Measurements from ENCODE around the gene SPEM3. TPM values are rescaled to one million over a fixed set of nuclear protein-coding genes. Genes with fewer than 3 reads are reported as not detected.
A peak's percentile ranks its signal among the peaks of the same experiment; 100 is the strongest.
"Not testable (repeated sequence)": the region's sequence is repeated elsewhere in the genome, so short reads cannot be mapped to it uniquely, and the experiment has no call there.

SPEM3 gene
- total RNA-seq, 1 donor = not detected

- no peaks in the 10 kb centered on the region for H3K9me3 ChIP-seq (ENCODE audit: low read depth, low read length)
- H3K4me3 ChIP-seq (ENCODE audit: insufficient read depth, low read length) = peak overlapping the region; percentile 82
- H3K4me2 ChIP-seq (ENCODE audit: insufficient read depth, low read length) = peak overlapping the region; percentile 95
- H3K79me2 ChIP-seq (ENCODE audit: insufficient read depth, low read length) = peaks cover 69% of the 10 kb centered on the region
- peaks cover 43% of the 10 kb centered on the region for H4K20me1 ChIP-seq (ENCODE audit: insufficient read depth, low read length)
- TF ChIP-seq, protein P1, sequence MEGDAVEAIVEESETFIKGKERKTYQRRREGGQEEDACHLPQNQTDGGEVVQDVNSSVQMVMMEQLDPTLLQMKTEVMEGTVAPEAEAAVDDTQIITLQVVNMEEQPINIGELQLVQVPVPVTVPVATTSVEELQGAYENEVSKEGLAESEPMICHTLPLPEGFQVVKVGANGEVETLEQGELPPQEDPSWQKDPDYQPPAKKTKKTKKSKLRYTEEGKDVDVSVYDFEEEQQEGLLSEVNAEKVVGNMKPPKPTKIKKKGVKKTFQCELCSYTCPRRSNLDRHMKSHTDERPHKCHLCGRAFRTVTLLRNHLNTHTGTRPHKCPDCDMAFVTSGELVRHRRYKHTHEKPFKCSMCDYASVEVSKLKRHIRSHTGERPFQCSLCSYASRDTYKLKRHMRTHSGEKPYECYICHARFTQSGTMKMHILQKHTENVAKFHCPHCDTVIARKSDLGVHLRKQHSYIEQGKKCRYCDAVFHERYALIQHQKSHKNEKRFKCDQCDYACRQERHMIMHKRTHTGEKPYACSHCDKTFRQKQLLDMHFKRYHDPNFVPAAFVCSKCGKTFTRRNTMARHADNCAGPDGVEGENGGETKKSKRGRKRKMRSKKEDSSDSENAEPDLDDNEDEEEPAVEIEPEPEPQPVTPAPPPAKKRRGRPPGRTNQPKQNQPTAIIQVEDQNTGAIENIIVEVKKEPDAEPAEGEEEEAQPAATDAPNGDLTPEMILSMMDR (IDR thresholded peaks at IDR 0.05; ENCODE audit: extremely low read depth, low read depth, low read length) = no peak
- no peak overlapping the region for H2AFZ ChIP-seq (ENCODE audit: low read length)
- DNase-seq (ENCODE audit: insufficient read length, low spot score, missing footprints) = peak; percentile 94
- peaks cover 5% of the 10 kb centered on the region for H3K36me3 ChIP-seq (ENCODE audit: insufficient read depth, low read length)
- peak overlapping the region; percentile 93 for H3K27ac ChIP-seq (ENCODE audit: low read depth, low read length)
- H3K27me3 ChIP-seq (ENCODE audit: insufficient read depth, low read length) = no peaks in the 10 kb centered on the region
- peaks cover 42% of the 10 kb centered on the region for H3K4me1 ChIP-seq (ENCODE audit: insufficient read depth, low read length)
Observed at GRCh38 chr17:7478276-7479212, 49.9 kb downstream of the SPEM3 start.

GRCh38 chr17:7479213-7480088, 50.8 kb downstream of the SPEM3 start, which contains the start of gene ZBTB4:
Gene ZBTB4 (minus strand): TSS chr17:7479631. CDS start chr17:7466801, 12,830 bp downstream.
- TF ChIP-seq, protein P1 (IDR thresholded peaks at IDR 0.05; ENCODE audit: extremely low read depth, low read depth, low read length) = no peak
- Histone ChIP-seq H3K9me3 (ENCODE audit: low read depth, low read length) (no peaks in the 10 kb centered on the region), H3K4me2 (ENCODE audit: insufficient read depth, low read length) (peak within 1 kb of the TSS; percentile 96), H3K27me3 (ENCODE audit: insufficient read depth, low read length) (no peaks in the 10 kb centered on the region), H4K20me1 (ENCODE audit: insufficient read depth, low read length) (peaks cover 34% of the 10 kb centered on the region), H2AFZ (ENCODE audit: low read length) (peak within 1 kb of the TSS; percentile 85), H3K4me1 (ENCODE audit: insufficient read depth, low read length) (peaks cover 42% of the 10 kb centered on the region), H3K36me3 (ENCODE audit: insufficient read depth, low read length) (peaks cover 1% of the 10 kb centered on the region), H3K79me2 (ENCODE audit: insufficient read depth, low read length) (peaks cover 60% of the 10 kb centered on the region), H3K27ac (ENCODE audit: low read depth, low read length) (peak within 1 kb of the TSS; percentile 93), H3K4me3 (ENCODE audit: insufficient read depth, low read length) (peak within 1 kb of the TSS; percentile 82)
- peak; percentile 94 for DNase-seq (ENCODE audit: insufficient read length, low spot score, missing footprints)

- peak overlapping the region; percentile 88 for H3K27ac ChIP-seq (ENCODE audit: low read depth, low read length)
- no peaks in the 10 kb centered on the region for H3K27me3 ChIP-seq (ENCODE audit: insufficient read depth, low read length)
- no peaks in the 10 kb centered on the region for H3K36me3 ChIP-seq (ENCODE audit: insufficient read depth, low read length)
- peak overlapping the region; percentile 82 for H3K4me3 ChIP-seq (ENCODE audit: insufficient read depth, low read length)
- H3K9me3 ChIP-seq (ENCODE audit: low read depth, low read length) = no peaks in the 10 kb centered on the region
- peak overlapping the region; percentile 85 for H2AFZ ChIP-seq (ENCODE audit: low read length)
- peaks cover 42% of the 10 kb centered on the region for H3K4me1 ChIP-seq (ENCODE audit: insufficient read depth, low read length)
- H3K4me2 ChIP-seq (ENCODE audit: insufficient read depth, low read length) = peak overlapping the region; percentile 96
- peaks cover 34% of the 10 kb centered on the region for H4K20me1 ChIP-seq (ENCODE audit: insufficient read depth, low read length)
- TF ChIP-seq, protein P1 (IDR thresholded peaks at IDR 0.05; ENCODE audit: extremely low read depth, low read depth, low read length) = no peak
- H3K79me2 ChIP-seq (ENCODE audit: insufficient read depth, low read length) = peaks cover 58% of the 10 kb centered on the region
- DNase-seq (ENCODE audit: insufficient read length, low spot score, missing footprints) = no peak
Observed at GRCh38 chr17:7480089-7480384, 51.4 kb downstream of the SPEM3 start.

- H3K27me3 ChIP-seq (ENCODE audit: insufficient read depth, low read length); H3K36me3 ChIP-seq (ENCODE audit: insufficient read depth, low read length); DNase-seq (ENCODE audit: insufficient read length, low spot score, missing footprints); H3K4me3 ChIP-seq (ENCODE audit: insufficient read depth, low read length); H2AFZ ChIP-seq (ENCODE audit: low read length); H3K9me3 ChIP-seq (ENCODE audit: low read depth, low read length): not testable (repeated sequence)
- peak within 1 kb of the TSS; percentile 100 for H3K27ac ChIP-seq (ENCODE audit: low read depth, low read length)
- H3K4me1 ChIP-seq (ENCODE audit: insufficient read depth, low read length) = peaks cover 40% of the 10 kb centered on the region
- H3K79me2 ChIP-seq (ENCODE audit: insufficient read depth, low read length) = peaks cover 56% of the 10 kb centered on the region
- H4K20me1 ChIP-seq (ENCODE audit: insufficient read depth, low read length) = peaks cover 32% of the 10 kb centered on the region
- H3K4me2 ChIP-seq (ENCODE audit: insufficient read depth, low read length) = peak within 1 kb of the TSS; percentile 96
Observed at GRCh38 chr17:7481275-7481674, 52.6 kb downstream of the SPEM3 start, which contains the start of gene SLC35G6. Gene SLC35G6 (plus strand): TSS chr17:7481446. CDS start chr17:7481517, 71 bp downstream.

DNA sequence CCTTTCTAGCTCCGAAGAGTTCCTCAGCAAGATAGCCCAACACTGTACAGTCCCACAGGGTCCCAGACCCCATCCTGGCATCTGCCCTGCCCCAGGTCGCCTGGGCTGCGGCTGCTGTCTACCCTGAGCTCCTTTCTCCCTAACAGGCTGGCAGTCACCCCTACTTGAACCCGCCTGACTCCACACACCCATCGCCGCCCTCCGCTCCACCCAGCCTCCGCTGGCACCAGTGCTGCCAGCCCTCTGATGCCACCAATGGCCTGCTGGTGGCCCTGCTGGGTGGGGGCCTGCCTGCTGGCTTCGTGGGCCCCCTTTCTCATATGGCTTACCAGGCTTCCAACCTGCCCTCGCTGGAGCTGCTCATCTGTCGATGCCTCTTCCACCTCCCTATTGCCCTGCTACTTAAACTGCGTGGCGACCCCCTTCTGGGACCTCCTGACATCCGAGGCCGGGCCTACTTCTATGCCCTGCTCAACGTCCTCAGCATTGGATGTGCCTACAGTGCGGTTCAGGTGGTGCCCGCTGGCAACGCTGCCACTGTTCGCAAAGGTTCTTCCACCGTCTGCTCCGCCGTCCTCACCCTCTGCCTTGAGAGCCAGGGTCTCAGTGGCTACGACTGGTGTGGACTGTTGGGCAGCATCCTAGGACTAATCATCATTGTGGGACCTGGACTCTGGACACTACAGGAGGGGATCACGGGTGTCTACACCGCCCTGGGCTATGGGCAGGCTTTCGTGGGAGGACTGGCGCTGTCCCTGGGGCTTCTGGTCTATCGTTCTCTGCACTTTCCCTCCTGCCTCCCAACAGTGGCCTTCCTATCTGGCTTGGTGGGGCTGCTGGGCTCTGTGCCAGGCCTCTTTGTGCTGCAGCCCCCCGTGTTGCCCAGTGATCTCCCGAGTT, 53.4 kb downstream of the SPEM3 start:
- H3K9me3 ChIP-seq (ENCODE audit: low read depth, low read length); H2AFZ ChIP-seq (ENCODE audit: low read length); H3K4me2 ChIP-seq (ENCODE audit: insufficient read depth, low read length); H3K27me3 ChIP-seq (ENCODE audit: insufficient read depth, low read length); H3K36me3 ChIP-seq (ENCODE audit: insufficient read depth, low read length); H3K4me3 ChIP-seq (ENCODE audit: insufficient read depth, low read length): not testable (repeated sequence)
- H3K79me2 ChIP-seq (ENCODE audit: insufficient read depth, low read length) = peaks cover 56% of the 10 kb centered on the region
- H3K4me1 ChIP-seq (ENCODE audit: insufficient read depth, low read length) = peaks cover 40% of the 10 kb centered on the region
- DNase-seq (ENCODE audit: insufficient read length, low spot score, missing footprints) = peak; percentile 69
- H3K27ac ChIP-seq (ENCODE audit: low read depth, low read length) = peak overlapping the region; percentile 100
- peaks cover 32% of the 10 kb centered on the region for H4K20me1 ChIP-seq (ENCODE audit: insufficient read depth, low read length)
